Measurements from ENCODE around the gene TTC21B.

- TF ChIP-seq CTCF (conservative IDR thresholded peaks at IDR 0.05 in 1 of 2, IDR thresholded peaks at IDR 0.05 in 1 of 2; ENCODE audit: extremely low read depth in 1 of 2, insufficient read depth in 1 of 2, low read depth in 1 of 2, low read length in 2 of 2) (no peak), EZH2 (IDR thresholded peaks at IDR 0.05; ENCODE audit: borderline replicate concordance, low read length) (no peak)
Measured at GRCh38 chr2:165924946-165925345, 28.6 kb downstream of the TTC21B start.
